Activated CD8-positive, alpha-beta memory T cell treated with anti-CD3 and anti-CD28 coated beads, Interleukin-2, amount 10 ng/mL, durations not matched to agents 7 days and 5 days (primary cell): ENCODE data around the gene SLC27A4. TPM values are rescaled to one million over a fixed set of nuclear protein-coding genes. Genes with fewer than 3 reads are reported as not detected.

Experiments
- ATAC-seq: fragments of 150-1000 bp; cut with Tn5 transposase; one replicate; pipeline ENCODE4 v1.10.0; 2021; ENCODE audit warnings: moderate library complexity
- CTCF ChIA-PET: fragments of 350-600 bp; sonication (Branson Sonifier 250); formaldehyde crosslinking; loops from one replicate; lab custom pipeline; 2021; ENCODE audit warnings: antibody characterized with exemption; lab: Charles Lee
- DNase-seq: peaks from one replicate; pipeline ENCODE4 v3.0.0-alpha.2; 2020
- H3K27ac Mint-ChIP-seq: one replicate; pipeline ENCODE4 v1.8.0; 2021; ENCODE audit warnings: mild to moderate bottlenecking, mixed read lengths
- H3K27me3 Mint-ChIP-seq: one replicate; pipeline ENCODE4 v1.8.0; 2021; ENCODE audit warnings: mixed read lengths
- H3K36me3 Mint-ChIP-seq: one replicate; pipeline ENCODE4 v1.8.0; 2021; ENCODE audit warnings: mild to moderate bottlenecking, mixed read lengths
- H3K4me1 Mint-ChIP-seq: one replicate; pipeline ENCODE4 v1.8.0; 2021; ENCODE audit warnings: mixed read lengths
- H3K4me3 Mint-ChIP-seq: one replicate; pipeline ENCODE4 v1.8.0; 2021; ENCODE audit warnings: mild to moderate bottlenecking, moderate library complexity, mixed read lengths
- H3K9me3 Mint-ChIP-seq: one replicate; pipeline ENCODE4 v1.8.0; 2022; ENCODE audit warnings: low read depth, mixed read lengths
- total RNA-seq, 2 experiments: library from RNA; stranded (reverse); gene quantifications; one replicate each; pipeline ENCODE4 v1.2.3, GENCODE V29; 2021

SLC27A4 gene
- total RNA-seq, 2 experiments from 2014 or later = 19.3 to 26.1 TPM

GRCh38 chr9:128374221-128374675, 33.9 kb downstream of the SLC27A4 start:
- H3K36me3 Mint-ChIP-seq = peaks cover 11% of the 10 kb centered on the region
- no peaks in the 10 kb centered on the region for H3K9me3 Mint-ChIP-seq
- H3K27ac Mint-ChIP-seq = no peak overlapping the region
- no peak for DNase-seq
- no peak for ATAC-seq
- CTCF ChIA-PET = no interaction called here
- no peak overlapping the region for H3K4me3 Mint-ChIP-seq
- H3K27me3 Mint-ChIP-seq = no peaks in the 10 kb centered on the region
- peaks cover 27% of the 10 kb centered on the region for H3K4me1 Mint-ChIP-seq

DNA sequence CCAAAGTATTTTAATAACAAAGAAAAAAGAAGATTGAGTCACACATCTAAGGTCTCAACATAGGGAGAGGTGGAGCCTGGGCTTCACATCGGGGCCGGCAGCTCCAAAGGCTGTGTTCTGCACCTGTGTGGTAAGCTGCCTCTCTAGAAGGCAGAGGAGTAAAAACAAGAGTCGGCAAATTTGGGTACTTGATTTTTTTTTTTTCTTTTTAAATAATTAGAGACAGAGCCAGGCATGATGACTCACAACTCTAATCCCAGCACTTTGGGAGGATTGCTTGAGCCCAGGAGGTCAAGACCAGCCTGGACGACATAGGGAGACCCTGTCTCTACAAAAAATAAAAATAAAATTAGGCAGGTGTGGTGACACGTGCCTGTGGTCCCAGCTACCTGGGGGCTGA, 35.5 kb downstream of the SLC27A4 start:
- DNase-seq (no peak), ATAC-seq (no peak)
- Mint-ChIP-seq H3K4me1 (peaks cover 19% of the 10 kb centered on the region), H3K36me3 (peaks cover 14% of the 10 kb centered on the region), H3K4me3 (no peak overlapping the region), H3K27me3 (no peaks in the 10 kb centered on the region), H3K9me3 (no peaks in the 10 kb centered on the region), H3K27ac (no peak overlapping the region)
- CTCF ChIA-PET = no interaction called here

DNA sequence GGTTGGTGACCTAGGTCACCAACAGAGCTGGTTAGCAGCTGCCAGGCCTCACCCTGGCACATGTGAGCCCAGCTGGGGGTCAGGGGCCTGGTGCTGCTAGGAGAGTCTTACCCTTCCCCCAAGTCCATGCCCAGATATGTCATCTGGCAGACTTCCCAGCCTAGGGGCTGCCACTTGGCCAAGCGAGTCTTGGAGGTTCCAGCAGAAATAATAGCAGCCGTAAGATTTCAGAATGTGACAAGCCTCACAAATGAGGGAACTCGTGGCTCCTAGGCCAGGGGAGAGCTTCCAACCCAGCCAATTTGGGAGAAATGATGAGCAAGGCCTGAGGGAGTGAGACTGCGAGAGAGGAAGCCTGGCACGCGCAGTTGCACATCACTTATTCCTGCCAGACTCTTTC, 41.9 kb downstream of the SLC27A4 start:
- Mint-ChIP-seq H3K9me3 (no peaks in the 10 kb centered on the region), H3K4me3 (no peak overlapping the region), H3K36me3 (peaks cover 9% of the 10 kb centered on the region), H3K27me3 (no peaks in the 10 kb centered on the region), H3K4me1 (no peaks in the 10 kb centered on the region), H3K27ac (no peak overlapping the region)
- ATAC-seq = no peak
- CTCF ChIA-PET = interaction anchor here (1.6 kb wide), 1 partner anchor 56 kb away, joined by 3 read pairs; no protein-coding TSS in a partner anchor
- no peak for DNase-seq

GRCh38 chr9:128383007-128383753, 42.9 kb downstream of the SLC27A4 start:
- no peak for ATAC-seq
- Mint-ChIP-seq H3K27ac (no peak overlapping the region), H3K4me1 (no peaks in the 10 kb centered on the region), H3K27me3 (no peaks in the 10 kb centered on the region), H3K4me3 (no peak overlapping the region), H3K36me3 (peaks cover 9% of the 10 kb centered on the region), H3K9me3 (no peaks in the 10 kb centered on the region)
- no peak for DNase-seq
- CTCF ChIA-PET = interaction anchor here (1.0 to 2.5 kb wide), 5 partner anchors 12 to 55 kb away, joined by 3 to 6 read pairs (median 3); partner anchors contain the start of gene URM1

GRCh38 chr9:128383791-128384190, 43.5 kb downstream of the SLC27A4 start:
- CTCF ChIA-PET = interaction anchor here (0.6 to 2.5 kb wide), 5 partner anchors 12 to 45 kb away, joined by 3 to 6 read pairs (median 3); partner anchors contain the start of gene URM1
- Mint-ChIP-seq H3K36me3 (peaks cover 7% of the 10 kb centered on the region), H3K4me1 (no peaks in the 10 kb centered on the region), H3K27ac (no peak overlapping the region), H3K4me3 (no peak overlapping the region), H3K9me3 (no peaks in the 10 kb centered on the region), H3K27me3 (no peaks in the 10 kb centered on the region)
- DNase-seq (no peak), ATAC-seq (no peak)

GRCh38 chr9:128384801-128385495, 44.6 kb downstream of the SLC27A4 start:
- ATAC-seq (no peak), DNase-seq (no peak)
- no peaks in the 10 kb centered on the region for H3K4me1 Mint-ChIP-seq
- H3K9me3 Mint-ChIP-seq = no peaks in the 10 kb centered on the region
- no peak overlapping the region for H3K4me3 Mint-ChIP-seq
- H3K27ac Mint-ChIP-seq = no peak overlapping the region
- no peaks in the 10 kb centered on the region for H3K27me3 Mint-ChIP-seq
- H3K36me3 Mint-ChIP-seq = peaks cover 4% of the 10 kb centered on the region
- CTCF ChIA-PET = interaction anchor here (1.0 to 2.5 kb wide), 3 partner anchors 23 to 128 kb away, joined by 3 to 6 read pairs (median 4); no protein-coding TSS in a partner anchor

GRCh38 chr9:128385496-128386460, 45.5 kb downstream of the SLC27A4 start:
- CTCF ChIA-PET = interaction anchor here (2.5 kb wide), 1 partner anchor 24 kb away, joined by 6 read pairs; no protein-coding TSS in a partner anchor
- H3K27ac Mint-ChIP-seq = no peak overlapping the region
- peaks cover 3% of the 10 kb centered on the region for H3K36me3 Mint-ChIP-seq
- no peaks in the 10 kb centered on the region for H3K9me3 Mint-ChIP-seq
- H3K4me3 Mint-ChIP-seq = no peak overlapping the region
- DNase-seq (no peak), ATAC-seq (no peak)
- no peaks in the 10 kb centered on the region for H3K4me1 Mint-ChIP-seq
- H3K27me3 Mint-ChIP-seq = no peaks in the 10 kb centered on the region

GRCh38 chr9:128388150-128388549, 47.8 kb downstream of the SLC27A4 start:
- no peak overlapping the region for H3K27ac Mint-ChIP-seq
- no peaks in the 10 kb centered on the region for H3K9me3 Mint-ChIP-seq
- ATAC-seq (no peak), DNase-seq (no peak)
- no peak overlapping the region for H3K4me3 Mint-ChIP-seq
- H3K36me3 Mint-ChIP-seq = peaks cover 4% of the 10 kb centered on the region
- H3K27me3 Mint-ChIP-seq = no peaks in the 10 kb centered on the region
- CTCF ChIA-PET = interaction anchor here (1.5 kb wide), 1 partner anchor 32 kb away, joined by 3 read pairs; no protein-coding TSS in a partner anchor
- no peaks in the 10 kb centered on the region for H3K4me1 Mint-ChIP-seq

DNA sequence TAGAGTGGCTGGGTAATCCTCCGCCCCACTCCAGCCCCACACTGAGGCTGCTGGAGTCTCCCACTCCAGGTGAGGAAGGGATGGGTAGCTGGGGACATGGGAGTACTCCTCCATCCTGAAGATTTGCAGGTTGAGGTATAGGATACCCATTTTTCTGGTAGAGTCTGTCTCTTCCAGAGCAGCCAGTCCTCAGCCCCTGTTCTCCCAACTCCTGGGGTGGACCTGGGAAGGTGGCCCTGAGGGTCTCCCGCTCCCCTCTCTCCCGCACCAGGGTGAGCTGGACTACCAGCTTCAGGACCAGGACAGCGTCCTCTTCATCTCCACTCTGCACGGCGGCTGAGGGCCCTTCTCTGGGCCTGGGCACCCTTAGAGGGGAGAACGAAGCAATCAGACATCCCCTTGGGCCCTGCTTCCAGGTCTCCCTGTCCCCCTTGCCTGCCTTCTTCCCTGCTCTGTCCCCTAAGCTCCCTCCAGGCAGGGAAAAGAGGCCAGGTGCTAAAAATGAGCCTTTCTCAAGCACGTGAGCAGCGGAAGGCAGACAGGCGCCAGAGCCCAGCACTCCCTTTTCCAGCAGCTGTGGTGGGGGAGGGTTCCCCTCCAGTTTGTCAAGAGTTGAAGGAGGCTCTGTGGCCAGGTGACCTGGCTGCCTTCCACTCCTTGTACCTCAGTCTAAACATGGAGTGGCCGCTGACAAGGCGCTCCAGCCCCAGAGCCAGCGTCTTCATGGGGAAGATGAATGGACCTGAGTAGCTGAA, 49.2 kb downstream of the SLC27A4 start:
- Mint-ChIP-seq H3K27ac (no peak overlapping the region), H3K4me1 (no peaks in the 10 kb centered on the region), H3K27me3 (no peaks in the 10 kb centered on the region), H3K4me3 (no peak overlapping the region), H3K9me3 (no peaks in the 10 kb centered on the region), H3K36me3 (peaks cover 5% of the 10 kb centered on the region)
- CTCF ChIA-PET = interaction anchor here (1.6 kb wide), 1 partner anchor 22 kb away, joined by 4 read pairs; no protein-coding TSS in a partner anchor
- ATAC-seq (no peak), DNase-seq (no peak)

DNA sequence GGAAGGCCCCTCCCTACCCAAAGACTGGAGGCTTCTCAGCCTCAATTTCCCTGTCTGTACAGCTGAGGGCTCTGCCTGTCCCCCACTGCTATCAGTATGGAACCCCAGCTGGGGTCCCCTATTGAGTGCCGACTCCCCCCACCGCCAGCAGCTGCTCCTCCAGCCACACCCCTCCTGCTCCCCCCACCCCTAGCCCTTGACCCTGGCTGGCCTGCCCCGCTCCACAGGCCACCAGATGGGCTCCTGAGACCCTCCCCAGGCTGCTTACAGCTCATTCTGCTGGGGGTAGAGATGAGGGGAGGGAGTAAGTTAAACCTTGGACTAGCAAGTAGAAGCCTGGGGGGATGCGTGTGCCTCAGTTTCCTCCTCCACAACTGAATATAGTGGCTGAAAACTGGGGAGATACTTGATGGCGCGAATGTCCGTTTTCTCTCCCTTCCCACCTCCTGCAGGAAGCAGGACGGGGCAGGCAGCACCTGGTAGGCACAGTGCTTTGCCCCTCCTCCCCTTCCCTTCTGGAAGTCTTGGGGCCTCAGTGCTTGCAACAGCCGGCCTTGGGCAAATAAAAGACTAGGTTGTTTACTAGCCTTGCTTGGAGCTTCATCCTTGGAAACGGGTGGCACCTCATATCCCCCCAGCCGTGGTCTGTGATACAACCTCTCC, 50.0 kb downstream of the SLC27A4 start:
- no peak for ATAC-seq
- no peak overlapping the region for H3K27ac Mint-ChIP-seq
- H3K27me3 Mint-ChIP-seq = no peaks in the 10 kb centered on the region
- no peak overlapping the region for H3K4me3 Mint-ChIP-seq
- H3K4me1 Mint-ChIP-seq = no peaks in the 10 kb centered on the region
- CTCF ChIA-PET = interaction anchor here (1.6 kb wide), 1 partner anchor 21 kb away, joined by 4 read pairs; no protein-coding TSS in a partner anchor
- no peak for DNase-seq
- no peaks in the 10 kb centered on the region for H3K9me3 Mint-ChIP-seq
- H3K36me3 Mint-ChIP-seq = peaks cover 5% of the 10 kb centered on the region

DNA sequence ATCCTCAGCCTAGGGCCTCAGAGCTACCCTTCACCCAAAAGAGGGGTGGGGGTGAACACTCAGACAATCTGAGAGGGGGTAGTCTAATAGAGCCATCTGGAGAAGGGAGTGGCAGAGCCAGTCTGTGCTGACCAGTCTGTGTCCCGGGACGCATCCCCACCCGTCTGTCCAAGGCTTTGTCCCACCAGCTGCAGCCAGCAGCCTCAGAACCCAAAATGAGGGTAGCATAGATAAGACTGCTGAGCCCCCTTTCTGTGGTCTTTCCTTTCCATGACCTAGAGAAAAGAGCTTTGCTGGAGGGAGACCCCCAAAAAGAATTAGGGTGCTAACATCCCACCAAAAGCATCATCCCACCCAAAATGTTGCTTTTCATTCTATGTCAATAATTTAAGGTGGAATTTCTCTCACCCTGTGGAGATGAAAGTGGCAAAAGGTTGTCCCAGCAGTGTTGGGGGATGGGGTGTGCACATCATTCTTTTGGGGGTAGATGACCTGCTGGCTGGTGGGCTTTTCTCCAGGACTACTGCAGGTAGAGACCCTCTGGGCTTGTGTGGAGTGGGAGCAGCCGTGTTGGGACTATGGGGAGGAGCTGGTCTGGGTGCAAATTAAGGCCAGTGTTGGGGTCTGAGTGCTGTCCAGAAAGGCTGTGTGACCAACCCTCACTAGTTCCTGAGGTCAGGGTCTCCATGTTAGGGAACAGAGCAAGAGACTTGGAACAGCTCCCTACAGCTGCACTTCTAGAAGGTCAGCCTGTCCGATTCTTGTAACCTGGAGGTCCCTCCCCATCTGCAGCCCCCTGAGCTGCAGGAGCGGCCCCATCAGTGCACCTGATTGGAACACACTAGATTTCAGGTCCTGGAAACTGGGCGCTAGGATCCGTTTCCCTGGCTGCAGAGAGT, 50.7 kb downstream of the SLC27A4 start:
- no peaks in the 10 kb centered on the region for H3K27me3 Mint-ChIP-seq
- H3K27ac Mint-ChIP-seq = no peak overlapping the region
- H3K4me3 Mint-ChIP-seq = no peak overlapping the region
- ATAC-seq (no peak), DNase-seq (no peak)
- H3K9me3 Mint-ChIP-seq = no peaks in the 10 kb centered on the region
- peaks cover 5% of the 10 kb centered on the region for H3K36me3 Mint-ChIP-seq
- CTCF ChIA-PET = interaction anchor here (1.6 kb wide), 1 partner anchor 21 kb away, joined by 4 read pairs; no protein-coding TSS in a partner anchor
- no peaks in the 10 kb centered on the region for H3K4me1 Mint-ChIP-seq
